HG02943 (cell line): ENCODE data around the gene POU2F2.

Source experiments
- ATAC-seq: cut with Tn5 transposase; IDR thresholded peaks from one replicate; pipeline ENCODE4 v1.9.1; 2021; ENCODE audit warnings: mild to moderate bottlenecking, low read depth, moderate library complexity; ENCODE audit not compliant: unreplicated experiment

The POU2F2 gene

GRCh38 chr19:42155796-42156195 lies 23.6 kb upstream of the POU2F2 start:
- no peak for ATAC-seq

GRCh38 chr19:42154471-42155323 lies 22.5 kb upstream of the POU2F2 start:
- no peak for ATAC-seq

DNA sequence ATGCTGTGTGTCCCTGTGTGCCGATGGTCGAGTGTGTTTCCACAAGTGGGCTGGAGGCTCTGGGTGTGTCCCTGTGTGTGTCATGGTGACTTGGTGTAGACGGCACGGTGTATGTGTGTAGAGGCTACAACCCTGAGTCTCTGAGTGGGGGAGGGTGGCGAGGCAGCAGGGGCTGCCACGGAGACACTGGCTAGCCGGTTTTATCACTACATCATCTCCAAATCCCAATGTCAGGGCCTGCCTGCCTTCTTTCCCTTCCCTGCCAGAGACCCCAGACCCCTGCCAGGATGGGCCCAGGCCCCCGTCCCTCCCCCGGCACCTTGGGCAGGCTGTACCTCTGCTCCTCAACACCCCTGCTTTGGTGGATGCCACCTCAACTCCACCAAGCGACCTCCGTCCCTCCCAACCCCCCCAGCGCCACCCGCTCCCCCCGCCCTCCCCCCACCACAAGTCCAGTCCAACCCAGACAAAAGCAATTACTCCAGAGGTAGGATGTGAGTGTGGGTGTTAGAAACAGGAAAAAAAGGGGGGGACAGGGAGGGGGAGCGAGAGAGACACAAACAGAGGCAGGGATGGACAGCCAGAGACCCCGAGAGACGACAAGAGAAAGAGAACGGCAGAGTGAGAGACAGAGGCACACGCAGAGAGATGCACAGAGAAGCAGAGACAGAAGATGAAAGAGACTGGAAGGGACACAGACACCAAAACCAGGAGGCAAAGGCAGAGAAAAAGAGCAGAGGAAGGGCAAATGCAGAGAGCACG lies 21.6 kb upstream of the POU2F2 start:
- ATAC-seq, result no peak

GRCh38 chr19:42152910-42153671 lies 20.8 kb upstream of the POU2F2 start:
- no peak for ATAC-seq

- no peak for ATAC-seq
These were observed 19.8 kb upstream of the POU2F2 start for GRCh38 chr19:42151782-42152684.

GRCh38 chr19:42150911-42151361 lies 18.7 kb upstream of the POU2F2 start:
- ATAC-seq, result no peak

GRCh38 chr19:42150364-42150763 lies 18.1 kb upstream of the POU2F2 start:
- no peak for ATAC-seq

GRCh38 chr19:42149447-42150202 lies 17.4 kb upstream of the POU2F2 start:
- no peak for ATAC-seq

DNA sequence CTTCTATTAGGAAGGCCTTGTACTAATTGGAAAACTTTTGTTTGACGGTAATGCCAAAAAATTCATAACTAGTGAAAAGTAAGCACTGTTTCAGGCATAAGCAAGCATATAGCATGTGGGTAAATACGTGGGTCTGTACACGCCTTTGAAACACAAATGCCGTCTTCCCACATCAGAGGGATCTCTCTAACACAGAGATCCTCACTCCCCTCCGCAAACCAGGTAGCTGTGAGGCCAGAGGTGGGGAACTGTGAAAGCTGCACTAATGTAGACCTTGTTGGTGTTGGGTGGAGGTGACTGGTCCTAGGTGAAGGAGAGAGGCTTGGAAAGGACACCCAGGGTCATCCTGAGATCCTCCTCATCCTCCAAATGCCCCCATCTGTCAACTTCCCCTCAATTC lies 16.0 kb upstream of the POU2F2 start:
- ATAC-seq, result no peak

GRCh38 chr19:42143341-42144234 lies 11.3 kb upstream of the POU2F2 start:
- ATAC-seq, result no peak

GRCh38 chr19:42140125-42140754 lies 8.0 kb upstream of the POU2F2 start:
- ATAC-seq, result no peak

GRCh38 chr19:42134535-42135070 lies 2.4 kb upstream of the POU2F2 start:
- no peak for ATAC-seq

DNA sequence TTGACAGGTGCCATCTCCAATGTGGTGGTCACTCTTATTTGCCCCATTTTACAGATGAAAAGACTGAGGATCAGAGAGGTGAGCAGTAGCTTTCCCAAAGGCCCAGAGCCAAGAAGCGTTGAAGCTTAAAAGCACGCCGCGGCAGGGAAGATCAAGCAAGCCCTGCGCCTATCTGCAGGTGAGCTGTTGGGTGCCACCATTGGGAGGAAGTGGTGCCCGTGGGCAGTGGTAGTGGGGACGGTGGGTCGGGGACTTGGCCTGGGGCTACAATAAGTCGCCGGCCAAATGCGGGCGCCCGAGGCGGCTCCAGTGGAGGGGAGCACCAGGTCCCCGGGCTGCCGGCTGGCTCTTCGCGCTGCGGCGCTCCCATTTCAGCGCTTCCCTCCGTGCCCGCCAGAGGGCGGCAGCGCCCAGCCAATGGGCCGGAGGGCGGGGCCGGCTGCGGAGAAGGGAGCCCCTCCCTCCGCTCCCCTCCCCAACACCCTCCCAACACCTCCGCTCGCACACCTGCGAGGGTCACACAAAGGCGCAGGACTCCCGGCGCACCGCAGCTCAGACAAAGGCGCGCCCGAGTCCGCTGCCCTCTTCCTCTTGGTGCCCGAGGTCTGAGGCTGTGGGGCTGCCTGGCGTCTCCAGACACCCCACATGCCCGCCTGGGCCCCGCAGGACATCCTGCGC lies 744 bp upstream of the POU2F2 start:
- ATAC-seq, result no peak

GRCh38 chr19:42131149-42132029 lies 857 bp downstream of the POU2F2 start:
- ATAC-seq, result no peak

GRCh38 chr19:42130254-42130573 lies 2.0 kb downstream of the POU2F2 start:
- ATAC-seq, result no peak
